ENCODE results near the gene SLC17A4.

SLC17A4 gene

DNA sequence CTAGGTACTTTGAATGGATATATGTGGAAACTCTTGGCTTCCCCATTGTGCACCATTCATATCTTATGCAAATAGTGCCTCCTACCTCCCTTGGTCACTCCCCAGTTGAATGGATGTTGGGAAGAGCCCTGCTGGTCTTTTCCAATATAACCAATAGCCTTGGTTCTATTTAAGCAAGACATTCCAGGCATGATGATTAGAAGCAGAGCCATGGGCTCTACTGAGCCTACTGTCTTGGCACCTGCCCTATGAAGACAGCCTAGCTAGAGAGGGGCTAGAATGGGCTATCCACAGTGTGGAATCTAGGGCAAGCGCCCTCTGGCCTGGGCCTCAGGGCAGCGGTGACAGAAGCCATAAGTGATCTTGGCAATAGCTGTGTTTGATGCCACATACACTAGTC, 61.7 kb downstream of the SLC17A4 start:
- no peak for DNase-seq

- DNase-seq, result no peak
These were observed 66.8 kb downstream of the SLC17A4 start for GRCh38 chr6:25821341-25821740.

- DNase-seq, result no peak
These were observed 74.8 kb downstream of the SLC17A4 start for GRCh38 chr6:25829375-25829774.

DNA sequence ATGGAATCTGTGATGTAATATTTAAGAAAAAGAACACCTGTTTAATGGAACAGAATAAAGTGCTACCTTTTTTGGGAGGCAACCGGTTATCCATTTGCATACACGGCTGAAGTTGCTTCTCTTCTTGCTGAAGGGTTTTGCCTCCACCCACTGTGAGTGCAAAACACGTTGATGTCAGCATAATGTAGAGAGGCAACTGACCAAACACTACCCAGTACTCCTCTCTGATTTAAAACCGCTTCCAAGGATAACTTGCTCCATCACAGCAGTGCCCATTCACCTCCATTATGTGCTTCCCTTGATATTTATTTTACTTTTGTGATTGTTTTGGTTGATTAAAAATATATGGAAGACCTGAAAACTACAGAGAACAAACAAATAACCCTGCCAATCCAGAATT, 75.9 kb downstream of the SLC17A4 start:
- no peak for DNase-seq

All from NCI-H446 (cell line).